ENCODE results near the gene FBLN2. TPM values are rescaled to one million over a fixed set of nuclear protein-coding genes. Genes with fewer than 3 reads are reported as not detected.

FBLN2 gene
- total RNA-seq, 1 donor from 2014 or later: 16.5 TPM

DNA sequence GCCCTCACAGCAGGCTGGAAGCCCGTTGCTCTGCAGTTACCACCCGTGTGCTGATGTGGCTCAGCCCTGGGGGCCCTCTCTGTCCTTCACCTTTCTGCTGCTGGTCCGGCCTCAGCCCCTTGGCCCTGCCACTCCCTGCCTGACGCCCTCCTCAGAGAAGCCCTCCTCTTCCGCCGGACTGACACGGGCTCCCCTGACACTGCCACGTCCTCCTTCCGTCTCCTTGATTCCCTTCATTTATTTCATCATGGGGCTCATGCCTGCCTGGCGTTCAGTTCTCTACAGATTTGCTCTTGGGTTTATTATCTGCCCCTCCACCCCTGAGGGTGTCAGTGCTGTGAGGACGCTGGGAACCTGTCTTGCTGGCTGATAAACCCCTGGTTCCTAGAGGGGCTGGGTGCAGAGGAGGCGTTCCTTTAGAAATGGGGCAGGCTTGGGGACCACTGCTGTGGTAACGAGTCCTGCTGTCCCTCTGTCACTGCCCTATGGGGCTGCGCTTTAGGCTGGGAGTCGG is 19.6 kb downstream of the FBLN2 start:
- DNase-seq: no peak

DNA sequence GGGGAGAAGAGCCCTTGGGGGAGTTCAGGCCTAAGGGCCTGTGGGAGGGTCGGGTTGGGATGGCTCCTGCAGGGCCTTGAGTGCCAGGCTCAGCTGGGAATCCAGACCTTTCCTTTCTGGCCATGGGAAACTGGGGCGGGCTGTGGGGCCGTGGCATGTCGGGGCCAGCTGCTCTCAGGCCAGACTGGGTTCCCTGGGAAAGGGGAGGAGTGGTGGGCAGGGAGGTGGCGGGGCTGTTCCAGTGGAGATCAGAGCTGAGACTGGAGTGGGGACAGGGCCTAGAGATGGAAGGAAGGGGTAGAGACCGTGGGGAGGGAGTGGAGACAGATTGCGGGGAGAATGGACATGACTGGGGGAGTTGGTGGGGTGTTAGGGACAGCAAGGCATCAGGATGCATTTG is 20.3 kb downstream of the FBLN2 start:
- no peak for DNase-seq

DNA sequence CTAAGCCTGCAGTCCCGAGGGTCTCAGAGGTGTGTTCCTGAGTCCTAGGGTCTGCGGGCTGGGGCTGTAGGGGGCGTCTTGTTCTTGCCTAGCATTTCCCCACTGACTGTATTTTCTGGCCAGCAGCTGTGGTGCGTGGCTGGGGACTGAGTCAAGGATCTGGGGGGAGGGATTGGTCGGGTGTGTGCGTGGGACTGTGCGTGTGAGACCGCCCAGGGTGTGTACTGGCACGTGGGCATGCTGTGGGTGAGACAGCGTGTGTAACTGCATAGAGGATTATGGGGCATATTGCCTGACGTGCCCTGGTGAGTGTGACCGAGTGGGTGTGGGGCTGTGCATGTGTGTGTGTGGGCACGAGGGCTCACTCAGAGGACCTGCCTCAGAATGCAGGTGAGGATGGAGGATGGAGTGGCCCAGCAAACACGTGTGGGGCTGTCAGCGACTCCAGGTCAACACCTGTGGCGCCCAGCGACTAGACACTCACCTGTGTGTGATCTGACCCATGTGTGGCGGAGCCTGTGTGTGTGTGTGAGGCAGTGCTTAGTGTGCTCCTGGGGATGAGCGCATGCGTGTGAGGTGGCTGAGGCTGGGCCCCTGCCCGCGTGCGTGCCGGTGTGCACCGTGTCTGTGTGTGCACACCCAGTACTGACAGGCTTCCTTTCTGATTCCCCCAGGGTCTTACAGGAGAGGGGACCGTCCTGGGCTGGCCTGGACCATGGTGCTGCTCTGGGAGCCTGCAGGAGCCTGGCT is 20.9 kb downstream of the FBLN2 start:
- DNase-seq: no peak

DNA sequence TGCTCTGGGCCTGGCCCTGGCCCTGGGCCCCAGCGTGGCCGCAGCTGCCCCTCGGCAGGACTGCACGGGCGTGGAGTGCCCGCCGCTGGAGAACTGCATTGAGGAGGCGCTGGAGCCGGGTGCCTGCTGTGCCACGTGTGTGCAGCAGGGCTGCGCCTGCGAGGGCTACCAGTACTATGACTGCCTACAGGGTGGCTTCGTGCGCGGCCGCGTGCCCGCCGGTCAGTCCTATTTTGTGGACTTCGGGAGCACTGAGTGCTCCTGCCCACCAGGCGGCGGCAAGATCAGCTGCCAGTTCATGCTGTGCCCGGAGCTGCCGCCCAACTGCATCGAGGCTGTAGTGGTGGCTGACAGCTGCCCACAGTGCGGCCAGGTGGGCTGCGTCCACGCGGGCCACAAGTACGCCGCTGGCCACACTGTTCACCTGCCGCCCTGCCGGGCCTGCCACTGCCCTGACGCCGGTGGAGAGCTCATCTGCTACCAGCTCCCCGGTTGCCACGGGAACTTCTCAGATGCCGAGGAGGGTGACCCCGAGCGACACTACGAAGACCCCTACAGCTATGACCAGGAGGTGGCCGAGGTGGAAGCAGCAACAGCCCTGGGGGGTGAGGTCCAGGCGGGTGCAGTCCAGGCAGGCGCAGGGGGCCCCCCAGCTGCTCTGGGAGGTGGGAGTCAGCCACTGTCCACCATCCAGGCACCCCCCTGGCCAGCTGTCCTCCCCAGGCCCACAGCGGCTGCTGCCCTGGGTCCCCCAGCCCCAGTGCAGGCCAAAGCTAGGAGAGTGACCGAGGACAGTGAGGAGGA is 21.7 kb downstream of the FBLN2 start:
- DNase-seq: no peak

DNA sequence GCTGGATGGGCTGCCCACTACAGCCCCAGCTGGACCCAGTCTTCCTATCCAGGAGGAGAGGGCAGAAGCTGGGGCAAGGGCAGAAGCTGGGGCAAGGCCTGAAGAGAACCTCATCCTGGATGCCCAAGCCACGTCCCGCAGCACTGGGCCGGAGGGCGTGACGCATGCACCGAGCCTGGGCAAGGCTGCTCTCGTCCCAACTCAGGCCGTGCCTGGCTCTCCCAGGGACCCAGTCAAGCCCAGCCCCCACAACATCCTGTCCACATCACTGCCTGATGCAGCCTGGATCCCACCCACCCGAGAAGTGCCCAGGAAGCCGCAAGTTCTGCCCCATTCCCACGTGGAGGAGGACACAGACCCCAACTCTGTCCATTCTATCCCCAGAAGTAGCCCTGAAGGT is 22.3 kb downstream of the FBLN2 start:
- DNase-seq: no peak

DNA sequence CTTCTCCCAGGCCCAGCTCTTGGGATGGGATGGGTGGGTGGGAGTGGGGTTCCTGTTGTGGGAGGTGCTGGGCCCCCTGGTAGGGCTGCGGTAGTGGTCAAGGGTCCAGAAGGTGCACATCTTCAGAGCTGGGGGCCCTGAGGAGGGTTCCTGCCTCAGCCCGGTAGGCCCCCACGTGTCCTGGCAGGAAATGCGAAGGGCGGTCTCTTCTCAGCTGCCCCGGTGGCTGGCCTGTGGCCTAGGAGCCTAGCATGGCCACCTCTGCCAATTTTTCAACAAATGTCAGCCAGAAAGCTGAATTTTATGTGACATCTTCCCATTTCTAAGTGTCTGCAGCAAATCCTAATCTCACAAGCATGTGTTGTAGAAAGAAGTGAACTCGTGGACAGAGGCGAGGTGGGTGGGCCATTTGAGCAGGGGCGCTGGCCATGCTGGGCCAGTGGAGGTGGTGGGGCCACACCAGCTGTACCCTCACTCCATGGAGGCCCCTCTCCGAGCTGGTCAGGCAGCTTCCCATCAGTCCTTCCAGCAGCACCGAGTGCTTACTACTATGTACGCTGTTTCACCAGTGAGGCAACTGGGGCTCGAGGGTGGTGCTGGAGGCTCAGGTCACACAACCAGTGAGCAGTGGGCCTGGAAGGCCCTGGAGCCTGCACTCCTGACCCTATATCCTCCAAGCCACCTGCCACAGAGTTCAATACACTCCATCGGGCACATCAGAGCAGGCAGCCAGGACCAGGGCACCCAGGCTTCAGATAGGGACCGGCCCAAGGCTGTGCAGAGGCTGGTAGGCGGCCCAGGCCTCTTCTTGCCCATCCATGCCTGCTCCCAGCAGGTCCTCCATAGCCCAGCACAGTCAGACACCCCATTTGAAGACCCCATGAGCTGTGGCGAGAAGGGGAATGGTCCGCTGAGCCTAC is 23.2 kb downstream of the FBLN2 start:
- no peak for DNase-seq

DNA sequence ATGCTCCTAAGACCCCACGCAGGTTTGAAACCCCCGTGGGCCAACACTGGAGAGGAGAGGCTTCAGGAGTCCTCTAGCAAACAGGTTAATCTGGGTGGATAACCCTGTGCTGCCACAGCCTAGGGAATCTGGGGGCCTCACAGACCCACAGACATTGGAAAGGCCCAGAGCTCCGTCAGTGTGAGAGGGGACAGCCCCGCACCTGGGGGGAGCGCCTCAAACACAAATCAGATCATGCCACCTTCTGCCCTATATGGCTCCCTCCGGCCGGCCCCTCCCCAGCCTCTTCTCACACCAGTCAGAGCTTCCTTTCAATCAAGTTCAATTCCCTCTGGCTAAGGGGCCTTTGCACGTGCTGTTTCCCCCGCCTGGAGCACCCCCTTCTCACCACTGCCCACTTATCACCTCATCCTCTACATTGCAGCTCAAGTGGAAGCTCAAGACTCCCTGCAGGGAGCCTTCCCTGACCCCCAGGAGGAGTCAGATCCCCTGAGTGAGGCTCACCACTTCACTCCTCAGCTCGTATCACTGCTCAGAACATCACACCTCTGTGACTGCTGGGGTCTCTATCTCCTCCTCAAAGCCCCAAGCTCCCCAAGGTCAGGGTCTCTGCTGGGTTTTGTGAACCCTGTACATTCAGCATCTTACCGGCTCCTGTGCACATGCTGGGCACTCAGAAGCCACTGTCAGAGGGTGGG is 24.1 kb downstream of the FBLN2 start:
- no peak for DNase-seq

DNA sequence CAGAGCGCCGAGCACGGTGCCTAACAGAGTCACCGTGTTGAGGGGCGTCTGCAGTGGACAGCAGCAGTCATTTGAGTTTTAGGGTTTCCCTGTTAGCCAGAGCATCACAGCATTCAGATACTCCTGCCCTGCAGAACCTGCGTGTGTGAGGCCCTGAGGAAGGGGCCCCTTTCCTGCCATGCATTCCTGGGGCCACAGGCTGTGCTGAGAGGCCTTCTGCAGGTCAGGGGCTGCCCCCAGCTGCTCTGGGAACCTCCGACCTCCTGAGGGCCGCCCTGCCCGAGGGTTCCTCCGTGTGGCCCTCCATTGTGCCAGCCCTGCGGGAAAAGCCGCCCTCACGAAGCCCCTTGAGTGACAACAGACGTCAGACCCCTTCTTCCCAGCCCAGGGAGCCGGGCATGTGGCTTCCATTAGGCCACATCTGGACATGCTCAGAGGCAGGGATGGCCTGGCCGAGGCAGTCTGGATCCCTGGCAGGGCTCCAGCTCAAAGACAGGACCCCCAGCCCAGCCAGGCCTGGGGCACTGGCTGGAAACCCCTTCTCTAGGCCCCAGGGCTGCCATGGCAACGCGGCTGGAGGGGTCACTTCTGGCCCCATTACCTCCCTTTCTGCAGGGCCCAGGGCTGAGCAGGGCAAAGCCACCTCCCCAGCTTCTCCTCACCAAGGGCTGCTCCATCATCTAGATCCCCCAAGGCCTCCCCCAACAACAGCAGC is 25.3 kb downstream of the FBLN2 start:
- DNase-seq: no peak

DNA sequence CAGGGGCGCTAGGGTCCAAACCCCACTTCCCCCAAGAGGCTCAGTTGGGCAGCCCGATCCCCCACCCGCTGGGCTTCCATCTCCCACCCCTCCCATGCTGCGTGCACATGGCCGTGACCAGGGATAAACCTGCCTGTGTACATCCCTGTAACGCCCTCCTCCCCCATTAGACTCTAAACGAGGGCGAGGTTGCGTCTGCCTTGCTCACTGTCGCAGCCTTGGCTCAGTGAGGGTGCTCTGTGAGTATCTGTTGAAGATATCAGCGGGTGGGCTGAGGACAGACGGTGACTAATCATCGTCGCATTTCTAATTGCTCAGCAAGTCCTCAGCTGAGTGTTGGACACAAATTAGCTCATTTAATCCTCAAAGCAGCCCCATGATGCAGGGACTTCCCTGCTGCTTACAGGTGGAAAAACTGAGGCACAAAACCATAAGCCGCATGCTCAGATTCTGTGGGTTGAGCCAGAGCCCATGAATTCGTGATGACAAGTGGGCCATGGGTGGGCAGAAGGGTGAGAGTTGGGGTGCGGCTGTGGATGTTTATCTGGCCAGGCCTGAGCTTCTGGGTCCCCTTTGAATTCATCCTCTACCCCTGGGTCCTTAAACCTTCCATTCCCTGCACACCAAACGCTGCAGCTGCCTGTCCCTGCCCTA is 26.0 kb downstream of the FBLN2 start:
- DNase-seq: no peak

DNA sequence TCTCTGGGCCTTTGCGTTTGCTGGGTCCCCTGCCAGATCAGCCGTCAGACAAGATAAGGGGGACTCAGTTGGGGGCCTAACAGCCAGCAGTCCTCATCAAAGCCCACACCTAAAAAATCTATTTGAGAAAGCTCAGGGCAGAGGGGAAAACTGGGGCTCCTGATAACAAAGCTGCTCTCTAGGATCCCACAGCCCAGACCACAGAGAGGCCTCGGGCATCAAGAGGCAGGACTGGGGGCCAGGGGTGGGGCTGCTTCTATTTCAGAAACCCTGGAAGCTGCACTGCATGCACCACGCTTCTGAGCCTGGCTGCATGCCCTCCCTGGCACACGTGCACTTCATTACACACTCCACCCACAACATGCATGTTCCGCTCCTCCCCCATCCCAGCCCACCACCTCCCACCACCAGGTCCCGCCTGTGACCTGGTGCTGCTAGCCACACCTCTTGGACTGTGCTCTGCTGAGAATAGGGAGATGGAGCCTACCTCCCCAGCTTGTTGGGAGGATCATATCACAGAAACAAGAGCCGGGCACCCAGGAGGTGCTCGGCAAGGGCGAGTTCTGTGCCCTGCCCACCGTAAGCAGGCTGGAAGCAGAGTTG is 26.6 kb downstream of the FBLN2 start:
- no peak for DNase-seq

DNA sequence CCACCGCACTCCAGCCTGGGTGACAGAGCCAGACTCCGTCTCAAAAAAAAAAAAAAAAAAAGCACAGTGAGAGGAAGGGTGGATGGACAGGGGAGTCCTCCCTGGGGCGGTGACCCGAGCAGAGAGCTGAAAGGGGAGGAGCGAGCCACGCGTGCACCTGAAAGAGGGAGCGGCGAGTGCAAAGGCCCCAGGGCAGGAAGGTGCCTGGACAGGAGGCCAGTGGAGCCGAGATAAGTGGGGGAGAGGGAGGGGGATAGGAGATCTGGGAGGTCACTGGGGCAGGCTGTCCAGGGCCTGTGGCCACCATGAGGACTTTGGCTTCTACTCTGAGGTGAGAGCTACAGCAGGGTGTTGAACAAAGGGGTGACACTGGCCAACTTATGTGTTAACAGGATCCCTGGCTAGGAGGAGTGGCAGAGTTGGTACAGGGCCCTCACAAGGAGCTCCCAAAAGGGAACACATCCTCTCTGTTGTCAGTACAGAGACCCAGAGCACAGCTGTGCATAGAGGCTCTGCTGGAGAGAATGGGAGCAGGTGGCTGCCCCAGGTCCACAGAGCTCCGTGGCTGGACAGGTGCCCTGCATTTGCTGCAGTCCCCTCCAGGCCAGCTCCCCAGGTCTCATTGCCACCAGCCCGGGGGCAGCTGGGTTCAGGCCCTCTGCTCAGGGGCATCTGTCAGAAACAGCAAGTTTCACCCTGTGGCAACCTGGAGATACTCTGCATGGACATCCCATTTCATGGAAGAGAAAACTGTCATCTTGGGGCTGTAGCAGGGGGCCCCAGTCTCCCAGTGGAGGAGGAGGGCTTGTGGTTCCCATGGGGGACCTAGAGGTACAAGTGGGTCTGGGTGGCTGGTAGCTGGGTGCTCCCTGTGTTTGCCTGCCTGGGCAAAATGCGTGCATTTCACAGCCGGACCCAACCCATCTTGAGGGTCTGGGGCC is 28.5 kb downstream of the FBLN2 start:
- DNase-seq: no peak

DNA sequence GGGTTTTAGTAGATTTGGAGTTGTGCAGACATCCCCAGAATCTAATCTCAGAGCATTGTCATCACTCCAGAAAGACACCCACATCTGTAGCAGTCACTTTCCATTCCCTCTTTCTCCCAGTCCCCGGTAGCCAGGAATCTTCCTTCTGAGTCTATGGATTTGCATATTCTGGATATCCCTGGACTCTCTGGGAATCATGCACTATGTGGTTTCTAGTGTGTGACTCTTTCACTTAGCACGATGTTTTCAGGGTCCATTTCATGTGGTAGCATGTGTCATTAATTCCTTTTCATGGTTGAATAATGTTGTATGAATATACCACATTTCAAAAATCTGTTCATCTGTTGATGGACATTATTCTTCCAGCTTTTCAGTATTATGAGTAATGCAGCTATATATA is 29.3 kb downstream of the FBLN2 start:
- no peak for DNase-seq

DNA sequence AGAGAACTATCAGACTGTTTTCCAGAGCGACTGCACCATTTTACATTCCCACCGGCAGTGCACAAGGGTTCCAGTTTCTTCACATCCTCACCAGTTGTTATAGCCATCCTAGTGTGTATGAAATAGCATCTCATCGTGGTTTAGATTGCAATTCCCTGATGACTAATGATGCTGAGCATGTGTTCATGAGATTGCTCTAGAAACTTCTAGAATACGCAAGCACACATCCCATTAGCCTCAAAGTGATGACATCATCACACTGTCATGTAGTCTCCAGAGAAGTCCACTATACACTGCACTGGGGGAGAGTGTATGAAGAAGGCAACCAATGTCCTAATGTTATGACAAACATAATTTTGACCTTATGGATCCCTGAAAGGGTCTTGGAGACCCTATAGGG is 30.1 kb downstream of the FBLN2 start:
- DNase-seq: no peak

DNA sequence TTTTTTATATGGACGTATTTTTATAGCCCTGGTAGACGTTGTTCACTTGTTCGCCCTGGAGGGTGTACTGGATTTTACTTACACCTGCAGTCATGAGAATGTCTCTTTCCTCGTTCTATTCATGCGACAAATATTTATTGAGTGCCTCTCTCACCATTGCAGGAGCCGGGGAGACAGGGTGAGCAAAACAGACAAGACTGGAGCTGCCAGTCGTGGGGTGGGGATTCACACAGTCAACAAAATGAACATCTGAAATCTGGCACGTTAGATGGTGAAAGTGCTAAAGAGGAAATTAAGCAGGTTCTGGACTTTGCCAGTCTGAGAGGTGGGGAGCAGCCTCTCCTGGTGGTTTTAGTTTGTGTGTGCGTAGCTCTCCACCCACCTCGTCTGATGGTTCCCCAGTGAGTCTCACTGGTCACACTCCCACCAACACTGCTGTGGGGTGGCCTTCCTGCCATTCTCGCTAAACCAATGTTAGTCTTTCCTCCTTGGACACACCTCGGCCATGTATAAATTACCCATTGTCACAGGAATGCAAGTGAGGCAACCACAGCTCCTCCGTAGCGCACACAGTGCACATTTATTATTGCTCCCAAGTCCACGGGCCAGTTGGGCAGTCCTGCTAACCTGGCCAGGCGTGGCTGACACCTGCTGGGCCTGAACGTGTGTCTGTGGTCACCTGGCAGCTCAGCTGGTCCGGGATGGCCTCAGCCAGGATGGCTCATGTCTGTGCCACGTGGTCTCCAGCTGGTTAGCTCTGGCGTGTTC is 31.5 kb downstream of the FBLN2 start:
- DNase-seq: no peak

DNA sequence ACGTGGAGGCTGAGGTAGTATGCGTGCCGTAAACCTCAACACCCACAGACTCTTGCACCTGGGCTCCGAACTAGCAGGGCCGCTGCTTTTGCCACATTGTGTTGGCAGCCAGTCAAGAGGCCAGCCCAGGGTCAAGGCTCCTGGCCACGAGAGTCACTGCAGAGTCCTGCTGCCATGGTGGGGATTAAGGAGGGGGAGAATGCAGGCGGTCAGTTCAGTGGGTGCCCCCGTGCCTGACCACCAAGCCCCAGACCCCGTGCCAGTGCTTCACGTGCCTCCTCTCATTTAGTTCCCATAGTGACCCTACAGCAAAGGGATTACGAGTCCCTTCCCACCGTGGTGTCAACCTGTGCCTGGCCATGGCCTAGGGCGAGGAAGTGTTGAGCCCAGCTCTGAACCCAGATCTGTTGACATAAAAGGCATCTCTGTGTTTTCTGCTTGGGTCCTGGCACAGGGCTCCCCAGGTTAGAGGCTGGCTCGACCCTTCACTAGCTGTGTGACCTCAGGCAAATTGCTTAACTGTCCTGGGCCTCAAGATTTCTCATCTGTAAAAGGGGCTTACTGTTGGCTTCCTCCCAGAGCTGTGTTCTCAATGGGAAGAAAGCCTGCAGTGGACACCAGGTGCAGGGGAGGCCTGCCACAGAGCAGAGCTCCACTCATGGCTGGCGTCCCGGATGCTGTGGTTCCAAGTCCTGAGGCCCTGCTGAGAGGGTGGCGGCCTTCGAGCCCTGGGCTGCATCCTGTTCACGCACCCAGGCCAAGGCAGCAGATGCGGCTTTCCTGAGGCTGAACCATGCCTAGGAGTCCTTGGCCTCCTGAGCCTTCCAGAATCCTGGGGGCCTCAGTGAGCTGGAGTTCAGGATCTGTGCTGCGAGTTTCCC is 32.8 kb downstream of the FBLN2 start:
- no peak for DNase-seq

DNA sequence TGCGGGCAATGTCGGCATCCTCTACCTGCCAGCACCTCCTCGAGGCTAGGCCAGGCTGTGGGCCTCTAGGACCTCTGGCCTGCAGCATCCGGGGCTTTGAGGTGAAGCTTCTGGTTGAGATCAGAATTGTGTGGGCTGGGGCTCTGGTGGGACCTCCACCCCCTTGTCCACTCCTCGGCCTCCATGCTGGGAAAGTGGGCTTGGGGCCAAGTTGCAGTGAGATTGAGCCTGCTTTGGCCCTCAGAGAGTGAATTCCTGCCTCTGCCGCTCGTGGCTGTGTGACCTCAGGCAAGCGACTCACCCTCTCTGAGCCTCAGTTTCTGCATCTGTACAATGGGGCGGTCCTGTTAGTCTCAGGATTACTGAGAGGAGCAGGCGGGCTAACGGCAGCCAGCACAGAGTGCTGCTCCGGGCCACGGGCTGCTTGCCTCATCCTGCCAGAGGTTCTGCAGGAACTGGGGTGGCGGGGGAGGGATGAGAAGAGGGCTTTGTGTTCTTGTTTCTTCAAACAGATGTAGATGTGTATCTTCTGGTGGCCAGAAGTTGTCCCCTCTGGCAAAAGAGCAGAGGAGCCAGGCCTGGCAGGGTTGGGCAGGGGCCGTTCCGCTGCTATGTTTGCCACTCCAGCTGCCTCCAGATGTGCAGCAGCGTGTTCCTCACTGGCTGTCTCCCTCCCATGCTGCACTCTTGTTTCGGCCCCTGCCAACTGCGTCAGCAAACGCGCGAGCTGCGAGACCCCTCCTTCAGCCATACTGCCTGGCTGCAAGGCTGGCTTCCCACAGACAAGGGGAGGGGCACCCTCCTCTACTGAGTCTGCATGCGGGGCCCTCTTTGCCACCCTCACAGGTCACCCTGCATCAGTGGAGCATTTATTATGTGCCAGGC is 33.7 kb downstream of the FBLN2 start:
- DNase-seq: no peak

All from dermis blood vessel endothelial cell (primary cell).